ENCODE results near the gene BARX1. TPM values are rescaled to one million over a fixed set of nuclear protein-coding genes. Genes with fewer than 3 reads are reported as not detected.

BARX1 gene
- total RNA-seq, 1 experiment from 2014 or later, result not detected

Other genes with a start within 250 kb of the BARX1 start
- 6.0 and 8.2 TPM in 2 replicates for gene PTPDC1, start 129.1 kb upstream of the BARX1 start, total RNA-seq (2014; rRNA removed; shearing (Covaris generic))